T-helper 17 cell (primary cell): ENCODE measurements around the gene SMAD6. TPM values are rescaled to one million over a fixed set of nuclear protein-coding genes. Genes with fewer than 3 reads are reported as not detected.

Source experiments
- ATAC-seq: fragments of 150-1000 bp; cut with Tn5 transposase; 2 replicates; pipeline ENCODE4 v1.10.0; 2021; ENCODE audit warnings: mild to moderate bottlenecking, moderate library complexity
- DNase-seq, 3 donors: peaks; one replicate each; pipeline versions ENCODE4 v3.0.0 to v3.0.0-alpha.2; 2020 to 2021
- H3K9me3 ChIP-seq: one replicate; pipeline ENCODE4 v1.7.0; 2013; ENCODE audit warnings: low read length, mild to moderate bottlenecking; ENCODE audit not compliant: control insufficient read depth, poor library complexity, severe bottlenecking
- H3K27ac Mint-ChIP-seq: one replicate; pipeline ENCODE4 v1.8.0; 2022; ENCODE audit warnings: mild to moderate bottlenecking, moderate library complexity, mixed read lengths
- H3K27me3 Mint-ChIP-seq: one replicate; pipeline ENCODE4 v1.8.0; 2022; ENCODE audit warnings: mixed read lengths
- H3K36me3 Mint-ChIP-seq: one replicate; pipeline ENCODE4 v1.8.0; 2022; ENCODE audit warnings: low read depth, mixed read lengths
- H3K4me1 Mint-ChIP-seq: one replicate; pipeline ENCODE4 v1.8.0; 2022; ENCODE audit warnings: mild to moderate bottlenecking, mixed read lengths
- H3K4me3 Mint-ChIP-seq: one replicate; pipeline ENCODE4 v1.8.0; 2022; ENCODE audit warnings: mild to moderate bottlenecking, moderate library complexity, mixed read lengths
- total RNA-seq, 4 donors: library from RNA in 2 of 4; stranded (reverse) in 2 of 4; gene quantifications; one replicate each; pipeline ENCODE4 v1.2.3 and lab custom pipeline; 2022 to 2026

Gene SMAD6
- total RNA-seq, 2 donors from 2014 or later, result 0.10 TPM; not detected in 1

DNA sequence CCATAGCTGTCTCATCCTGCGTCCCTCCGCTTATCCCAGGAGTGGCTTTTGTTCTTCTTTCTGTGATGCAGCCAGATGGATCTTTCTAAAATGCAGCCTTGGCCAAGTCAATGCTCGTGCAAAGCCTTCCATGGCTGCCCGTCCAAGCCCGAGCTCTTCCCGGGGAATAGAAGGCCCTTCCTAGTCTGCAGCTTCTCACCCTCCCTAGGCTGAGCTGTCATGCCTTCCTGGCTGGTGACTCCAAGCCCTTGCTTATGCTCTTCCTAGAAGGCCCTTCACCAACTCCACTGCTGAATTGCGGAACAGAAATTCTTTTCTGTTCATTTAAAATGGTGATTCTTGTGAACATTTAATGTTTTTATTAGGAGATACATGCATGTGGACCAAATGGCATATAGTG, 95.9 kb downstream of the SMAD6 start:
- Mint-ChIP-seq H3K36me3 (peaks cover 2% of the 10 kb centered on the region), H3K4me1 (no peaks in the 10 kb centered on the region), H3K27me3 (peaks cover 50% of the 10 kb centered on the region), H3K4me3 (no peak overlapping the region), H3K27ac (no peak overlapping the region)
- H3K9me3 ChIP-seq, result no peaks in the 10 kb centered on the region
- DNase-seq (no peak), ATAC-seq (no peak)

DNA sequence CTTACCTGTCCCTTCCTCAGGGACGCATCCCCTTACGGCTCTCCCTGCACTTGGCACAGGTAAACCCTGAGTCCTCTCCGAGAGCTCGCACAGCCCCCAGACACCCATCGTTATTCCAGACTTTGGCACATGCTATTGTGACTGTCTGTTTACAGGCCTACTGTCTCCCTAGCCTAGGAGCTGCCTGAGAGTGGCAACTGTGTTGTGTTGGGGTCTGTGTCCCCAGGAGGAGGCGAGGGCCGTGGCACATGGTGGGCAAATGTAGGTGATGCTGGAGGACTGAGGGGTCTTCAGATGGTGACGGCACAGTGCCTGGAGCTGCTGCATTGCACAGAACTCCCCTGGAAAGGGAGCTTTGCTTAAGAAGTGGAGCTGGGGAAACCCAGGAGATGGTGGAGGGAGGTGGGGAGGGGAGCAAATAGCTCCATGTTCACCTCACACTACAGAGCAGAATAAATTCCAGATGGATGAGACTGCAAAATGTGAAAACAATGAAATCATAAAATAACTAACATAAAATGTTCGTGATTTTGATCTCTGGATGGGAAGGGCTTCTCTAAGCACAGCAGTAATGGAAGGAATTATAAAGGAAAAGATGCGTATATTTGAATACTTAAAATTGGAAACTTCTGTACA, 96.5 kb downstream of the SMAD6 start:
- peaks cover 2% of the 10 kb centered on the region for H3K36me3 Mint-ChIP-seq

DNA sequence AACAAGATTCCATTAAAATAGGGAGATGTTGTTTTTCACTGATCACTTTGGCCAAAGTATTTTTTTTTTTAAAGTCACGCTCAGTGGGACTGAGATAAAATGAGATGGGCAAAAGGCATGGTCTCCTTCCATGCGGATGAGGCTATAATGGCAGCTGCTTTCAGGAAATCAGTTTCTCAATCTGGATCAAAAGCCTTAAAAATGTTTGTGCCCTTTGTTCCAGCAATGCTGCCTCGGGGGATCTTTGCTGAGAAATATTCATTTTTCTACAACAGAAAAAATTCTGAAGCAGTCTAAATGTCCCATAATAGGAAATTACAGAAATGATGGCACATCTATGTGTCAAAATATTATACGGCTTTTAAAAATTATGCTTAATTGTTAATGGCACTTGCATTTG, 97.2 kb downstream of the SMAD6 start:
- H3K4me1 Mint-ChIP-seq, result no peaks in the 10 kb centered on the region
- H3K36me3 Mint-ChIP-seq, result peaks cover 2% of the 10 kb centered on the region
- DNase-seq (no peak), ATAC-seq (no peak)
- H3K27ac Mint-ChIP-seq, result no peak overlapping the region
- H3K27me3 Mint-ChIP-seq, result peaks cover 46% of the 10 kb centered on the region
- H3K9me3 ChIP-seq, result no peaks in the 10 kb centered on the region
- H3K4me3 Mint-ChIP-seq, result no peak overlapping the region

More for the DNA sequence above, 96.5 kb downstream of the SMAD6 start:
- Mint-ChIP-seq H3K4me3 (no peak overlapping the region), H3K4me1 (no peaks in the 10 kb centered on the region), H3K27ac (no peak overlapping the region), H3K27me3 (peaks cover 46% of the 10 kb centered on the region)
- ATAC-seq, result no peak
- DNase-seq, result no peak
- no peaks in the 10 kb centered on the region for H3K9me3 ChIP-seq

DNA sequence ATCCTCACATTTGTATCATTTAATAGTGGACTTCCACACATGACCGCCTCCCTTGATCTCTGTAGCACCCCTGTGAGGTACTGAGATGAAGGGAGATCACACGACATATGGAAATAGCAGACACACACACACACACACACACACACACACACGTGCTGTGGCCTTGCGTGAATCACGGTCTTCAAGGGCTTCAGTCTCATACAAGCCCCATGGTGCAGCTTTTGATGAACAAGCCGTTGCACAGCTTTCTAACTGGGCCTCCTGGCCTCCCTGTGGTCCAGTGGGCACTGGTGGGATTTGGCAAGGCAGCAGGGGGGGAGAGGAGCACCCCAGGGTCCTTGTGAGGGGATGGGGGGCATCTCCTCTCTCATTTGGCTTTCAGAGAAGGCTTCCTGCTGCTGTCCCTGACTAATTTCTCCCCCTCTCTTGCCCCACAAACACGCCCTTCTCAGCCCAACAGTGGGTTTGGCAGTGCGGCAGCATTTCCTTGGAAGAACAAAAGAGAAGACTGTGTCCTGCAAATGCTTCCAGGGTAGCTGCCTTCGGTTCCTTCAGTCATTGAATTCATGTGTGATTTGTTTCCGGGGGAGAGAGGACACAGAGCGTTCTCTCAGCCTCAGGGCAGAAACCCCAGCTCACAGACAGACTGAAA, 98.7 kb downstream of the SMAD6 start:
- no peak for ATAC-seq
- Mint-ChIP-seq H3K4me1 (no peaks in the 10 kb centered on the region), H3K27ac (no peak overlapping the region), H3K36me3 (peaks cover 2% of the 10 kb centered on the region), H3K4me3 (no peak overlapping the region), H3K27me3 (peaks cover 51% of the 10 kb centered on the region)
- no peaks in the 10 kb centered on the region for H3K9me3 ChIP-seq
- no peak for DNase-seq

DNA sequence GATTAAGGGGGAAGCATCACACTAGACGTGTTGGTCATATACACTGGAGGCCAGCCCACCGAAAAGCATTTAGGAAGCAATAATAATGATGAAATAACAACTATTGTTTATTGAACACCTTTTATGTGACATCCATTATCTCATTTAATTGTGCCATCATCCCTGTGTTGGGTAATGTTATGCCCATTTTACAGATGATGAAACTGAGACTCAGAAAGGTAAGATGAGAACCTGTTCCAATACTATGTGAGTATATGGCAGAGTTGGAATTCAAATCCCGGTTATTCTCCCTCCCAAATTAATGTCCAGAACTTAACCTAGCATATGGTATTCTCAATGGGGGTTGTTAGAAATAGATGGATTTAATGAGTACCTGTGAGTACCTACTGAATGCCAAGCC, 99.2 kb downstream of the SMAD6 start:
- DNase-seq (no peak), ATAC-seq (no peak)
- no peaks in the 10 kb centered on the region for H3K4me1 Mint-ChIP-seq
- no peaks in the 10 kb centered on the region for H3K9me3 ChIP-seq
- no peak overlapping the region for H3K4me3 Mint-ChIP-seq
- peaks cover 2% of the 10 kb centered on the region for H3K36me3 Mint-ChIP-seq
- H3K27ac Mint-ChIP-seq, result no peak overlapping the region
- peaks cover 47% of the 10 kb centered on the region for H3K27me3 Mint-ChIP-seq

DNA sequence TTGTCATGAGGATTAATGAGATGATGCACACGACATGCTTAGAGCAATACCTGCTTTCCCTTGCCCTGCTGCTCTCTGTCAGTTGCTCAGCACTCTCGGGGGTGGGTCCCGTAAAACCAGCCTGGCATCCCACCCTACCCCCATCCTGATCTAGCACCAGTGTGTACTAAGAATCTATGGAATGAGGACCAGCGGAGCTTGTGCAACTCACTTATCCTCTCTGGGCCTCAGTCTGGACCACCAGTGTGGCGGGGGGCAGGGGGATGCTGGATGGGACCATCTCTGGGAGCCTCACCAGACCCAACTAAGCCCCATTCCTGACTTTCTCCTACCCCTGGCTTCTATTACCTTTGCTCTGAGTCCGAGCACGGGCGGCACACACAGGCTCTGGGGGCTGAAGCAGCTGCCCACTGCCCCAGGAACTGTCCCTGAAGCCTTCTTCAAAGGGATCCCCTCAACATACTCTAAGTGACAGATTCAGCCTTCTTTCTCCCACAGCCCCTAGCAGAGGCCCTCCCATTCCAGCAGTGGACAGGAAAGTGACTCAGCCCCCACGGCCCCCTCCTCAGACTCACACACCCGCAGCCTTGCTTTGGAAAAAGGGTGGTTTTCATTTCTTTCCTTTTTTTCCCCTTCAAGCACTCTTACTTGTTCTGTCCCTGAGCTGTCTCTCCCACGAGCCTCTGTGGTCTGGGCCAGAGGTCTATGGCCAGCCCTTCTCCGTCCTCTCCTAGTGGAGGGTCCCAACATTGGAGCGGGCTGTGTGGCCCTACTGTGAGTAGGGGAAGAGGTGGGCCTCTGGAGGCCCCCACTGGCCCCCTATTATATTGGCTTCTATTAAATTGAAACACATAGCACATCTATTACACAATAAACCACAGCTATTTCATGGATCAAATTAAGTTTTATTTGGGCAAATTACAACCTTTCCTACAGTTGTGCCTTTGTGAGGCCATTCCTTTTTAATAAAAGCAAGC, 100.3 kb downstream of the SMAD6 start:
- no peak overlapping the region for H3K27ac Mint-ChIP-seq

DNA sequence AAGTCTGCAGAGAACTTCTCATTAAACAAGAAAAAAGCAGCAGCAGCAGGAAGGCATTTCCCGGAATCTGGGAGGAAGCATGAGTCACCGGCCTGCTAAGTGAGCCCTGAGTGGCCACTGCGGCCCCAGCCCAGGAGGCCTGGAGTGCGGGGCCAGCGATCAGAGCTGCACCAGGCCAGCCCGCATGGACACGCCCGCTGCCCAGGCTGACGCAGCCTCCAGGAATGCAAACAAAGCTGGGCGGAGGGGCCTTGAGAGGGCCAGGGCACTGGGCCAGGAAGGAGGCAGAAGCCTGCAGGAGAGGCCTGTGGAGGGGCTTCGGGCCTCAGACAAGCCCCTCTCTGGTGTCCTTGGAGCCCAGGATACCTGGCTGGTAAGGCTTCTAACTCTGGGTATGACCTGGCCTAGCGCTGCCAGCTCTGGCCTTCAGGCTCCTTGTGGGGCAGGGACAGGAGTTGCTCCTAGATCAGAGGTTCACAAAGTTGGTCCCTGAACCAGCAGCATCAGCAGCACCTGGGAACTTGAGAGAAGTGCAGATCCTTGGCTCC, 101.2 kb downstream of the SMAD6 start:
- no peak for ATAC-seq

More for the DNA sequence above, 100.3 kb downstream of the SMAD6 start:
- no peaks in the 10 kb centered on the region for H3K4me1 Mint-ChIP-seq
- ATAC-seq (no peak), DNase-seq (no peak)
- H3K4me3 Mint-ChIP-seq, result no peak overlapping the region
- peaks cover 2% of the 10 kb centered on the region for H3K36me3 Mint-ChIP-seq
- H3K27me3 Mint-ChIP-seq, result peaks cover 43% of the 10 kb centered on the region
- no peaks in the 10 kb centered on the region for H3K9me3 ChIP-seq

DNA sequence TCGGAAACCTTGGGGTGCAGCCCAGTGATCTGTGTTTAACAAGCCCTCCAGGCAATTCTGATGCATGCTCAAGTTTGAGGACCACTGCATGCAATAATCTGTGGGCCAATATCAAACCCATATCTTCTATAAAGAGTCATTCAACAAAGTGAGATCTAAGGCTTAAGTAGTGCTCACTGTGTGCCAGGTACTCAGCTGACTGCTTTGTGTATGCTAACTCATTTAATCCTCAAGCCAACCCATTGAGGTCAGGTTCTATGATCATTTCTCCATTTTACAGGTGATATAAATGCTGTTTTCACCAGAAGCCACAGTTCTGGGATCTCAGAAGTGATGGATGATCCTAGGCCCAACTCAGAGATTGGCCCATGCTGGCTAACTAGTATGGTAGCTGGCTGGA, 101.7 kb downstream of the SMAD6 start:
- no peak overlapping the region for H3K27ac Mint-ChIP-seq
- H3K36me3 Mint-ChIP-seq, result peaks cover 2% of the 10 kb centered on the region
- H3K4me3 Mint-ChIP-seq, result no peak overlapping the region
- peaks cover 29% of the 10 kb centered on the region for H3K27me3 Mint-ChIP-seq
- H3K4me1 Mint-ChIP-seq, result no peaks in the 10 kb centered on the region
- H3K9me3 ChIP-seq, result no peaks in the 10 kb centered on the region
- no peak for ATAC-seq
- no peak for DNase-seq

More for the DNA sequence above, 101.2 kb downstream of the SMAD6 start:
- no peak overlapping the region for H3K27ac Mint-ChIP-seq
- H3K4me3 Mint-ChIP-seq, result no peak overlapping the region
- no peak for DNase-seq
- H3K9me3 ChIP-seq, result no peaks in the 10 kb centered on the region
- no peaks in the 10 kb centered on the region for H3K4me1 Mint-ChIP-seq
- peaks cover 2% of the 10 kb centered on the region for H3K36me3 Mint-ChIP-seq
- peaks cover 34% of the 10 kb centered on the region for H3K27me3 Mint-ChIP-seq

DNA sequence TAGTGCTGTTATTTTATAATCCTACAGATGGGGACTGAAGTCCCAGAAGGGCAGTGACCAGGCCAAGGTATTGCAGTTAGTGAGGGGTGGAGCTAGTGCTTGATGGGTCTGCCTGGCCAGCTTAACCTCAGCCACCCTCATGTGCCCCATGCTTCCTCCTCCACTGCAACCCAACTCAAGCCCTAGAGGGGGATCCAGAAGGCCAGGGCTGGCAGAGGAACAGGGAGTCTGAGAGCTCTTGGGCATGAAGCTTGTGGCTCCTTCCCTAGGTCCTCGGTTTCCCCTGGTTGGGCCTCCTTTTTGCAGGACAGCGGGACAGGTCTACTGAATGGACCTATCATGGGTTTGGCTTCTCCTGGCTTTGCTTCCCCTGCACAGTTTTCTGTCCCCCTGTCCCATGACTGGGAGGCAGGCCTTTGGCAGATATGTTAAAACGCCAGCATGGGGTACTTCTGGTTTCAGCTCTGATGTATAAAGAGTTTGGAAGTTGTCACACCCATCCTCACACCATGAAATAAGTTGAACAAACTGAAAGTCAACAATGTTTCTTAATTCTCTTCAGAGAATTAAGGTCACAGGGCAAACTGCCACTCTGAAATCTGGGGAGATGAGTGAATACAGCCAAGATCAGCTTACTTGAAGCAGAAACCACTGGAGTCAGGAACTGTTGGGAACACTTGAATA, 103.3 kb downstream of the SMAD6 start:
- peaks cover 28% of the 10 kb centered on the region for H3K27me3 Mint-ChIP-seq

DNA sequence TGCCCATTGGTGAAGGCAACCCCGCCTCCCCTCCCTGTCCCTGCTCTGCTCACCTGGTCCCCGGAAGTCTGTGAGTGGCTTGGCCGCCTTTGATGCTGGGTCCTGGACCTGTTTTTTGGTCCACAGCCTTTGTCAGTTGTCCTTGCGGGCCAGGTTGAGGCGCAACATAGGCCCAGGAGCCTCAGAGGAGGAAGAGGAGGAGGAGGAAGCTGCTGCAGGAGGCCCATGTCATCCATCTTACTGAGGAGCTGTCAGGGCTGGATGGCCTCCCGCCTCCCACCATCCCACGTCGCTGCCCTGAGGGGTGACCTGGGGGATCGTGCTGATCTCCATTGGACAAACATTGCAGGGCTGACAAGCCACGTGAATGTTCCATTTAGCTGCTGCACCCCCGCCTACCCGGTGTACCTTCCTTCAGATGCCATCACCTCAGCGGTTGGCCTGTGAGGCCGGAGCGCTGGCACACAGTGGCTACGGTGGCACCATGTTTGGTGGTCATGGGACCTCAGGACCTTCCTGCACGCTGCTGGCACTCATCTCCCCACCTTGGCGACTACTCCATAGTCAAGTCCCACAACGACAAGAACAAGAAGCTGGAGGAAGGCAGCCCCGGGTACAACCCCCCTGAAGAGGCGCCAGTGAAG, 106.3 kb downstream of the SMAD6 start:
- no peak overlapping the region for H3K4me3 Mint-ChIP-seq
- H3K9me3 ChIP-seq, result no peaks in the 10 kb centered on the region
- peaks cover 11% of the 10 kb centered on the region for H3K27me3 Mint-ChIP-seq
- DNase-seq, result no peak
- no peaks in the 10 kb centered on the region for H3K4me1 Mint-ChIP-seq
- ATAC-seq, result no peak
- H3K36me3 Mint-ChIP-seq, result no peaks in the 10 kb centered on the region
- no peak overlapping the region for H3K27ac Mint-ChIP-seq

More for the DNA sequence above, 103.3 kb downstream of the SMAD6 start:
- DNase-seq, result no peak
- no peaks in the 10 kb centered on the region for H3K4me1 Mint-ChIP-seq
- peaks cover 2% of the 10 kb centered on the region for H3K36me3 Mint-ChIP-seq
- ATAC-seq, result no peak
- H3K4me3 Mint-ChIP-seq, result no peak overlapping the region
- no peaks in the 10 kb centered on the region for H3K9me3 ChIP-seq
- H3K27ac Mint-ChIP-seq, result no peak overlapping the region

DNA sequence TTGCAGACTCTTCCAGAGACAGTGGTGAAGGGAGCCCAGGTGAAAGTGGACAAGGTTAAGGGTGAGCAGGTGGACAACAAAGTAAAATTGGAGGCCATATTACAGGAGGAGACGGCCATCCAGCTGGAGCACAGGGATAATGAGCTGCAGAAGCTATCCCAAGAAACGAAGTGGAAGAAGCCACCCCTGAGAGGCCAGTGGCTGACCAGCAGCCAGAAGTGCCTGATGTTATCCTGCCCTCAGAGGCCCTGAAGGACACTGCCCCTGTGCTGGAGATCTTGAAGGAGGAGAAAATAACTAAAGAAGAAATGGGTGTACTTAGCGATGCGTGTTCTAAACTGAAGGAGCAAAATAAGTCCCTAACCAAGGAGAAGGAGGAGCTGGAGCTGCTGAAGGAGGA, 107.6 kb downstream of the SMAD6 start:
- no peak overlapping the region for H3K4me3 Mint-ChIP-seq
- no peaks in the 10 kb centered on the region for H3K4me1 Mint-ChIP-seq
- H3K27me3 Mint-ChIP-seq, result peaks cover 20% of the 10 kb centered on the region
- no peaks in the 10 kb centered on the region for H3K36me3 Mint-ChIP-seq
- no peak overlapping the region for H3K27ac Mint-ChIP-seq
- DNase-seq, result no peak
- no peak for ATAC-seq
- H3K9me3 ChIP-seq, result no peaks in the 10 kb centered on the region

DNA sequence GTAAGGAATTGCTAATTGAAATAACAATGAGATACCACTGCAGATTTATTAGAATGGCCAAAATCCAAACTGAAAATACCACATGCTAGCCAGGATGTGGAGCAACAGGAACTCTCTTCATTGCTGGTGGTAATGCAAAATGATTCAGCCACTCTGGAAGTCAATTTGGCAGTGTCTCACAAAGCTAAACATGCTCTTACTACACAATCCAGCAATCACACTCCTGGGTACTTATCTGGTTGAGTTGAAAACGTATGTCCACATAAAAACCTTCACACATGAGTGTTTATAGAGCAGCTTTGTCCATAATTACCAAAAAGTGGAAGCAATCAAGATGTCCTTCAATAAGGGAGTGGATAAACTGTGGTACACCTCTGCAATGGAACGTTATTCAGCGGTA, 113.3 kb downstream of the SMAD6 start:
- no peak overlapping the region for H3K27ac Mint-ChIP-seq
- peaks cover 25% of the 10 kb centered on the region for H3K27me3 Mint-ChIP-seq
- no peak for ATAC-seq

More for the DNA sequence above, 113.3 kb downstream of the SMAD6 start:
- H3K4me1 Mint-ChIP-seq, result no peaks in the 10 kb centered on the region
- H3K9me3 ChIP-seq, result no peaks in the 10 kb centered on the region
- no peak for DNase-seq
- no peak overlapping the region for H3K4me3 Mint-ChIP-seq
- no peaks in the 10 kb centered on the region for H3K36me3 Mint-ChIP-seq
